Cortex of kidney (tissue), 1 donor: Measurements from ENCODE around the gene GPN2.
"Not testable (repeated sequence)": the region's sequence is repeated elsewhere in the genome, so short reads cannot be mapped to it uniquely, and the experiment has no call there.

ENCODE experiments used
- DNase-seq: peaks from one replicate; lab custom pipeline; 2025; lab: John Stamatoyannopoulos, UW

GPN2 gene

GRCh38 chr1:26857473-26858060, 32.5 kb downstream of the GPN2 start:
- no peak for DNase-seq

GRCh38 chr1:26856604-26857469, 33.2 kb downstream of the GPN2 start:
- DNase-seq = no peak

GRCh38 chr1:26856181-26856580, 33.9 kb downstream of the GPN2 start:
- DNase-seq = no peak

- no peak for DNase-seq
Measured at GRCh38 chr1:26855636-26856035, 34.4 kb downstream of the GPN2 start.

GRCh38 chr1:26854906-26855305, 35.2 kb downstream of the GPN2 start:
- no peak for DNase-seq

GRCh38 chr1:26853600-26853999, 36.5 kb downstream of the GPN2 start:
- DNase-seq = no peak

- DNase-seq = no peak
Measured at GRCh38 chr1:26853156-26853555, 36.9 kb downstream of the GPN2 start.

GRCh38 chr1:26852701-26853100, 37.4 kb downstream of the GPN2 start:
- DNase-seq = no peak

GRCh38 chr1:26851106-26851684, 38.9 kb downstream of the GPN2 start:
- DNase-seq = no peak

GRCh38 chr1:26848941-26849774, 40.9 kb downstream of the GPN2 start:
- DNase-seq = no peak

- no peak for DNase-seq
Measured at GRCh38 chr1:26848499-26848898, 41.6 kb downstream of the GPN2 start.

- not testable (repeated sequence) for DNase-seq
Measured at GRCh38 chr1:26847826-26848225, 42.3 kb downstream of the GPN2 start.

- DNase-seq = no peak
Measured at GRCh38 chr1:26844424-26845196, 45.5 kb downstream of the GPN2 start.

- no peak for DNase-seq
Measured at GRCh38 chr1:26839779-26840178, 50.3 kb downstream of the GPN2 start.

GRCh38 chr1:26839339-26839722, 50.8 kb downstream of the GPN2 start:
- no peak for DNase-seq

- no peak for DNase-seq
Measured at GRCh38 chr1:26838474-26839338, 51.4 kb downstream of the GPN2 start.

GRCh38 chr1:26837665-26838064, 52.4 kb downstream of the GPN2 start:
- DNase-seq = not testable (repeated sequence)

- DNase-seq = no peak
Measured at GRCh38 chr1:26833432-26834405, 56.4 kb downstream of the GPN2 start.

- no peak for DNase-seq
Measured at GRCh38 chr1:26832249-26832960, 57.7 kb downstream of the GPN2 start.
